HepG2 (cell line): ENCODE data around the gene LYRM1. TPM values are rescaled to one million over a fixed set of nuclear protein-coding genes. Genes with fewer than 3 reads are reported as not detected.

Source experiments
- CTCF ChIP-seq: sonication (generic); formaldehyde crosslinking; IDR thresholded peaks from 2 replicates; pipeline ENCODE4 v1.5.0; 2020; ENCODE audit warnings: mild to moderate bottlenecking, missing genetic modification reagents, moderate library complexity
- HNF1A ChIP-seq, 2 experiments: sonication (generic) in 1 of 2; formaldehyde crosslinking in 1 of 2; IDR thresholded peaks; 2 replicates each; pipeline versions ENCODE4 v1.4.0 to v1.6.1; 2016 to 2020; ENCODE audit warnings: borderline replicate concordance in 1 of 2, low read depth in 1 of 2, mild to moderate bottlenecking in 1 of 2, missing genetic modification reagents in 1 of 2
- HOXA5 ChIP-seq: sonication (generic); formaldehyde crosslinking; IDR thresholded peaks from 2 replicates; pipeline ENCODE4 v1.4.0; 2020; ENCODE audit warnings: missing genetic modification reagents
- MYNN ChIP-seq: sonication (generic); formaldehyde crosslinking; IDR thresholded peaks from 2 replicates; pipeline ENCODE4 v1.4.0; 2020; ENCODE audit warnings: mild to moderate bottlenecking, low read depth, missing genetic modification reagents
- NBN ChIP-seq: fragments of 450-650 bp; conservative IDR thresholded peaks from 2 replicates; pipeline ENCODE4 v1.6.1; 2017
- NCOR1 ChIP-seq: fragments of 200-600 bp; sonication (generic); IDR thresholded peaks from 2 replicates; pipeline ENCODE4 v1.7.0; 2017; ENCODE audit warnings: antibody characterized with exemption, low read length, borderline replicate concordance
- SNAPC2 ChIP-seq: sonication (generic); formaldehyde crosslinking; IDR thresholded peaks from 2 replicates; pipeline ENCODE4 v1.8.1; 2022; ENCODE audit warnings: mild to moderate bottlenecking, missing genetic modification reagents
- SOX5 ChIP-seq: IDR thresholded peaks from 2 replicates; pipeline ENCODE4 v1.6.1; 2016; ENCODE audit warnings: borderline replicate concordance
- TBX2 ChIP-seq: sonication (generic); formaldehyde crosslinking; IDR thresholded peaks from 2 replicates; pipeline ENCODE4 v1.5.0; 2020; ENCODE audit warnings: missing genetic modification reagents, mild to moderate bottlenecking, borderline replicate concordance
- ZKSCAN1 ChIP-seq: fragments of 150-350 bp; IDR thresholded peaks from 2 replicates; pipeline ENCODE4 v1.6.1; 2014; ENCODE audit warnings: low read length
- ZNF205 ChIP-seq: IDR thresholded peaks from 2 replicates; pipeline ENCODE4 v1.6.1; 2018; ENCODE audit warnings: missing biosample characterization, missing genetic modification reagents
- ZNF280B ChIP-seq: sonication (generic); formaldehyde crosslinking; IDR thresholded peaks from 2 replicates; pipeline ENCODE4 v1.5.0; 2020; ENCODE audit warnings: missing genetic modification reagents, mild to moderate bottlenecking, borderline replicate concordance
- ZNF280D ChIP-seq: sonication (generic); formaldehyde crosslinking; IDR thresholded peaks from 2 replicates; pipeline ENCODE4 v1.5.1; 2020; ENCODE audit warnings: mild to moderate bottlenecking, missing genetic modification reagents
- ZNF446 ChIP-seq: sonication (generic); formaldehyde crosslinking; IDR thresholded peaks from 2 replicates; pipeline ENCODE4 v1.5.0; 2020; ENCODE audit warnings: mild to moderate bottlenecking, missing genetic modification reagents
- ZNF839 ChIP-seq: sonication (generic); formaldehyde crosslinking; IDR thresholded peaks from 2 replicates; pipeline ENCODE4 v1.4.0; 2020; ENCODE audit warnings: missing genetic modification reagents, mild to moderate bottlenecking, borderline replicate concordance
- polyA plus RNA-seq, 8 experiments: library from polyadenylated mRNA; depleted of rRNA in 3 of 8; stranded (reverse) in 7 of 8; unstranded in 1 of 8; fragments of >200 nt; fragmentation: Illumina TruSeq in 4 of 8; extraction: Trizol in 4 of 8; gene quantifications; 2 replicates each; pipeline versions ENCODE4 v1.2.1 to v1.2.3, GENCODE V29; 2011 to 2016; ENCODE audit warnings: low read depth in 4 of 8, missing spikeins in 1 of 8, mixed read lengths in 1 of 8; ENCODE audit not compliant: insufficient read depth in 1 of 8
- total RNA-seq, 5 experiments: library from RNA; depleted of rRNA; stranded (reverse); fragments of >200 nt; fragmentation: Illumina TruSeq; extraction: Trizol; gene quantifications; 2 replicates each; pipeline ENCODE4 v1.2.3, GENCODE V29; 2016; ENCODE audit warnings: low read depth in 1 of 5
- TF ChIP-seq, protein P1 (sequence below): sonication (generic); formaldehyde crosslinking; IDR thresholded peaks from 2 replicates; pipeline ENCODE4 v1.4.0; 2020; ENCODE audit warnings: mild to moderate bottlenecking, missing genetic modification reagents

LYRM1 gene
- total and polyA plus RNA-seq, 2 of the 13 experiments (the other 11 are each of a cell fraction or from before 2014, with no cell fraction given), result 59.2 to 82.6 TPM

DNA sequence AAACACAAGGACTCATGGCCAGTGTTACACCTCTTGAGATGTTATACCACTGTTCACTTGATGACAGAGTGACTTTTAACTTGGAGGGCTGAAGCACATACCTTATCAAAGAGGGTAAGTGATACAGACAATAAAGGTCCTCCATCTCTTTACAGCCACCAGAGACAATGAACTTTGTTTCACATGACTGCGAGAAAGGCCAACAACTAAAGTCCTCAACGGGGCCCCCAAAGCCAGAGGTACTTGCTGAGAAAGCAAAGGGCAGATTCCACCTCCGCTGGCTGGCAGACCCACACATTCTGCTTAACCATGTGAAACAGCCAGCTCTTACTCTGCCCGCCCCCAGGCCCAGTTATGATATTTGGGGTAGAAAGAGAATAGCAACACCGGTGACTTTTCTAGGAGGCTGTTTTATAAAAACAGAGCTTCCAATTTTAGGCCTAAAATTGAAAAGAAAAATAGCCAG lies 21.9 kb upstream of the LYRM1 start (continued):
- peak; percentile 38; the same call in 1 of the 2 replicates for TF ChIP-seq HNF1A (IDR thresholded peaks at IDR 0.05; ENCODE audit: low read depth)
- TF ChIP-seq HNF1A (CRISPR knock-in tag; IDR thresholded peaks at IDR 0.05; ENCODE audit: borderline replicate concordance), result peak; percentile 29; the same call in 1 of the 2 replicates
- TF ChIP-seq ZKSCAN1, result no peak
- TF ChIP-seq, protein P1, sequence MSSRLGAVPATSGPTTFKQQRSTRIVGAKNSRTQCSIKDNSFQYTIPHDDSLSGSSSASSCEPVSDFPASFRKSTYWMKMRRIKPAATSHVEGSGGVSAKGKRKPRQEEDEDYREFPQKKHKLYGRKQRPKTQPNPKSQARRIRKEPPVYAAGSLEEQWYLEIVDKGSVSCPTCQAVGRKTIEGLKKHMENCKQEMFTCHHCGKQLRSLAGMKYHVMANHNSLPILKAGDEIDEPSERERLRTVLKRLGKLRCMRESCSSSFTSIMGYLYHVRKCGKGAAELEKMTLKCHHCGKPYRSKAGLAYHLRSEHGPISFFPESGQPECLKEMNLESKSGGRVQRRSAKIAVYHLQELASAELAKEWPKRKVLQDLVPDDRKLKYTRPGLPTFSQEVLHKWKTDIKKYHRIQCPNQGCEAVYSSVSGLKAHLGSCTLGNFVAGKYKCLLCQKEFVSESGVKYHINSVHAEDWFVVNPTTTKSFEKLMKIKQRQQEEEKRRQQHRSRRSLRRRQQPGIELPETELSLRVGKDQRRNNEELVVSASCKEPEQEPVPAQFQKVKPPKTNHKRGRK (CRISPR knock-in tag), result no peak
- no peak for TF ChIP-seq ZNF446 (CRISPR knock-in tag)
- TF ChIP-seq NCOR1, result peak; percentile 75
- TF ChIP-seq SOX5 (CRISPR knock-in tag), result peak; percentile 94
- TF ChIP-seq ZNF205 (CRISPR knock-in tag), result no peak
- no peak for TF ChIP-seq HOXA5 (CRISPR knock-in tag)
- peak; percentile 69; the same call in 1 of the 2 replicates for TF ChIP-seq TBX2 (CRISPR knock-in tag)
- no peak for TF ChIP-seq NBN
- TF ChIP-seq ZNF839 (CRISPR knock-in tag), result no peak
- TF ChIP-seq ZNF280D (CRISPR knock-in tag), result no peak
- TF ChIP-seq ZNF280B (CRISPR knock-in tag), result no peak
- peak; percentile 98; the same call in 1 of the 2 replicates for TF ChIP-seq MYNN (CRISPR knock-in tag)
- no peak for TF ChIP-seq CTCF (CRISPR knock-in tag)
- peak; percentile 15; the same call in 1 of the 2 replicates for TF ChIP-seq SNAPC2
